GM21367 (cell line): ENCODE measurements around the gene SGTB.
A peak's percentile ranks its signal among the peaks of the same experiment; 100 is the strongest.

Source experiments
- ATAC-seq: cut with Tn5 transposase; IDR thresholded peaks from one replicate; pipeline ENCODE4 v1.9.1; 2021; ENCODE audit not compliant: unreplicated experiment

Gene SGTB, protein sequence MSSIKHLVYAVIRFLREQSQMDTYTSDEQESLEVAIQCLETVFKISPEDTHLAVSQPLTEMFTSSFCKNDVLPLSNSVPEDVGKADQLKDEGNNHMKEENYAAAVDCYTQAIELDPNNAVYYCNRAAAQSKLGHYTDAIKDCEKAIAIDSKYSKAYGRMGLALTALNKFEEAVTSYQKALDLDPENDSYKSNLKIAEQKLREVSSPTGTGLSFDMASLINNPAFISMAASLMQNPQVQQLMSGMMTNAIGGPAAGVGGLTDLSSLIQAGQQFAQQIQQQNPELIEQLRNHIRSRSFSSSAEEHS

DNA sequence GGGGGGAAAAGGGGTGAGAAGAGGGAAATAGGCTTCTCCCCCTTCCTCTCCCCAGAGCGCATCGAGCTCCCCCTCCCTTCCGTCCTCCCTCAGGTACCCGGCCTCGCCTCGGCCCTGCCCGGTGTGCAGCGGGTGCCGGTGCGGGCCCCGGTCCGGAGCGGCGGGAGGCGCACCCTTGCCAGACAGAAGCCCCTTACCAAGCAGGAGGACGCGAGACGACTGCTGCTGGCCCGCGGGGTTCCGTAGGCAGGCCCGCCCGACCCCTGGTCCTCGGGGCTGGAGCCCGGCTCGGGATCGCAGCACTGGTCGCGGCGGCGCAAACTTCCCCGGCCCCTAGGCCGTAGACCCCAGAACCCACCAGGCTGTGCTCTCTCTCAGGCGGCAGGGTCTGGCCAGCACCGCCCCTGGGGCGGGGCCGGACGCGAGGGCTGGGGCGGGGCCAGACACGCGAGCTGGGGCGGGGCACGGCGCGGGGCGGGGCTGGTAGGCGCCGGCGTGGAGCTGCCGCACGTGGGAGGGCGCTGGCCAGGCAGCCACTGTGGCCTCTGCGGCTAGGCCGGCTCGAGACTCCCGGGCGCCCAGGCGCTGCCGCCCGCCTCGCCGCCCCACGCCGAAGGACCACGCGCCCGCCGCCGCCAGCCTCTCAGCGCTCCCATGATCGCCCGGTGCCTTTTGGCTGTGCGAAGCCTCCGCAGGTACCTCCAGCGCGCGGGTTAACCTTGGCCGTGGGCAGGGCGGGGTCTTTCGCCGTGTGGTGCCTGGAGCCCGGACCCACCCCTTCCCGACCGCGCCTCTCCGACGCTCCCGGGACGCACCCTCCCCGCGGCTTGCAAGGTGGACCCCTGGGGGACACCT is at the start of gene SGTB, which contains the start of gene NLN:
SGTB (minus strand) TSS at position 390 of the 855 bp plus-strand sequence. CDS start 1,302 bp downstream, outside the sequence.
NLN (plus strand) TSS at position 486 of the 855 bp plus-strand sequence; CDS start at position 655, 169 bp downstream.
- ATAC-seq = peak; percentile 78

DNA sequence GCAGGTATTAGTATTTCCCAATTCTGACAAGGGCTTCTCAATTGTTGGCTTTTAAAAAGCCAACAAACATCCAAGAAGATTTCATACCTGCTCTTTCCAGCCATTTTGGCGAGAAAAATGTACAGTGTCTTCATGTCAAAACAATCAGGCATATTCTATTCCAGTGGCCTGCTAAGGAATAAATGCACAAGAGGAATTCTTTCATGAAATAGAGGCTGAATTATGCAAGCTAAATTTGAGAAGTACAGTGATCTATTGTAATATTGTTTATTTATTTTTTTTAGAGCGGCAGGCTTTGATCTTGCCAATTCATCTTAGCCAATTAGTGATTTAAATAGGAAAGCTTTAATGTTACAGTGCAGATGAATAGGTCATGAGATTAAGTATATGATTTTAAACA is 49.4 kb upstream of the SGTB start:
- ATAC-seq = no peak

DNA sequence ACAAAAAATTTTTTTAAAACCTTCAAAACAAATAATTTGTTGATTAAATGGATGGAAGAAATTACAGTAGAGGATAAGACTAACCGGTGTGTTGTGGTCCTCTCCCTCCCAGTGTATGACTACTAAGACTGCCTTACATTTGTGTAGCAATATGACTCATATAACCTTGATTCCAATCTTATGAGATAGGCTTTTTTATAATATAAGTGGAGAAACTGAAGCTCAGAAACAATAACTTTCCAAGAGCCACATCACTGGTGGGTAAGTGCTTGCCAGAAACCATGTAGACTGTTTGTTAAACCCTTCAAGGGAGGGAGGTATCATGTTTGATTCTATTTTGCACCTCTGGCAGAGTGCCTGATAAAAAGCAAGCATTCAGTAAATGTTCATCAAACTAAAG is 47.6 kb upstream of the SGTB start:
- no peak for ATAC-seq

DNA sequence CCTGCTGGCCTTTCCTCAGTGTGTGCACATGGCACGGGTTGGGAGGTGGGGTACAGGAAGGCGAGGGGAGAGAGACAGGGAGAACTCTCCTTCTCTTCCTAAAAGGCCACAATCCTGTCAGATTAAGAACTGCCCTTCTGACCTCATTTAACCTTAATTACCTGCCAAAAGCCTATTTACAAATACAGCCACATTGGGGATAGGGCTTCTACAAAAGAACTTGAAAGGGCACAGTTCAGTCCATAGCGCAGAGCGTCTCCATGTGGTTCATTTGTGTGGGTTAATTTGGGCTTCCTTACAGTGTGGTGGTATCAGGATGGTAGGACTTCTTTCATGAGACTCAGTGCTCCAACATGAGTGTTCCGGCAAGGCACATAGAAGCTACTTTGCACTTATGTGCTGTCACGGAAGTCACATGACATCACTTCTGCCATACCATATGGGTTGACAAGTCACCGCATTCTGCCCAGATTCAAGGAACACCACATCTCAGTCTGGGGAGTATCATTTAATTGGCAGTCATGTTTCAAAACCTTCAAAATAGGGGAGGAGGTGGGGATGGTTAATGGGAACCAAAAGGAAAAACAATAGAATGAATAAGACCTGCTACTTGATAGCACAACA is 46.9 kb upstream of the SGTB start:
- no peak for ATAC-seq

DNA sequence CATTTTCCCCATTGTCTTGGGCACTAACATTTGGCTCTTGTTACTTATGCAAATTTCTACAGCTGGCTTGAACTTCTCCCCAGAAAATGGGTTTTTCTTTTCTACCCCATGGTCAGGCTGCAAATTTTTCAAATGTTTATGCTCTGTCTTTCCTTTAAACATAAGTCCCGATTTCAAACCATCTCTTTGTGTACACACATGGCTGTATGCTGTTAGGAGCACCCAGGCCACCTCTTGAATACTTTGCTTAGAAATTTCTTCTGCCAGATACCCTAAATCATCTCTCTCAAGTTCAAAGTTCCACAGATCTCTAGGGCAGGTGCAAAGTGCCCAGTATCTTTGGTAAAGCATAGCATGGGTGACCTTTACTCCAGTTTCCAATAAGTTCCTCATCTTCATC is 45.7 kb upstream of the SGTB start:
- no peak for ATAC-seq

DNA sequence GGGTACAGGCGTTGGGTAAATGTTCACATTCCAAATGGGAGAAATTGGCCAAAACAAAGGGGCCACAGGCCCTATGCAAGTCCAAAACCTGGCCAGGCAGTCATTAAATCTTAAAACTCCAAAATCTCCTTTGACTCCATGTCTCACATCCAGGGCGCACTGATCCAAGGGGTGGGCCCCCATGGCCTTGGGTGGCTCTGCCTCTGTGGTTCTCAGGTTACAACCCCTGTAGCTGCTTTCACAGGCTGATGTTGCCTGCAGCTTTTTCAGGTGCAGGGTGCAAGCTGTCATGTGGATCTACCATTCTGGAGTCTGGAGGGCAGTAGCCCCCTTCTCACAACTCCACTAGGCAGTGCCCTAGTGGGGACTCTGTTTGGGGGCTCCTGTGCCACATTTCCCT is 44.9 kb upstream of the SGTB start:
- ATAC-seq = no peak

DNA sequence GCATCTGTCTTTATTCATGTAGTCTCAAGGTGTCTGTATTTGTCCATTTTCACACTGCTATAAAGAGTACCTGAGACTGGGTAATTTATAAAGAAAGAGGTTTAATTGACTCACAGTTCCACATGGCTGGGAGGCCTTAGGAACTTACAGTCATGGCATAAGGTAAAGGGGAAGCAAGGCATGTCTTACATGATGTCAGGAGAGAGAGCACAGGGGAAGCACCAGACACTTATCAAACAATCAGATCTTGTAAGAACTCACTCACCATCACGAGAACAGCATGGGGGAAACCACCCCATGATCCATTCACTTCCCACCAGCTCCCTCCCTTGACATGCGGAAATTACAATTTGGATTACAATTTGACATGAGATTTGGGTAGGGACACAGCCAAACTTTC is 44.3 kb upstream of the SGTB start:
- no peak for ATAC-seq

DNA sequence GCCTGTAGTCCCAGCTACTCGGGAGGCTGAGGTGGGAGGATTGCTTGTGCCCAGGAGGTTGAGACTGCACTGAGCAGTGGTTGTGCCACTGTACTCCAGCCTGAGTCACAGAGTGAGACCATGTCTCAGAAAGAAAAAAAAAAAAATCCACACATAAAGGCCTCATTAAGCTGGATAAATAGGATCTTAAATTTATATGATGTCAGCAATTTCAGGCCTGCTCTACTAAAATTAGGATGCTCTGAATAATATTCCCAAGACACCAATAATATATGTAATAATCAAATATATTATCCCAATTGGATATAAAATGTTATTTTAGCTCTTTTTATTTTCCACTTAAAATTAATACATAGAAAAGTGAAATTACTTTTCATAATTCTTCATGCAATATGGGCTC is 43.7 kb upstream of the SGTB start:
- ATAC-seq = no peak

DNA sequence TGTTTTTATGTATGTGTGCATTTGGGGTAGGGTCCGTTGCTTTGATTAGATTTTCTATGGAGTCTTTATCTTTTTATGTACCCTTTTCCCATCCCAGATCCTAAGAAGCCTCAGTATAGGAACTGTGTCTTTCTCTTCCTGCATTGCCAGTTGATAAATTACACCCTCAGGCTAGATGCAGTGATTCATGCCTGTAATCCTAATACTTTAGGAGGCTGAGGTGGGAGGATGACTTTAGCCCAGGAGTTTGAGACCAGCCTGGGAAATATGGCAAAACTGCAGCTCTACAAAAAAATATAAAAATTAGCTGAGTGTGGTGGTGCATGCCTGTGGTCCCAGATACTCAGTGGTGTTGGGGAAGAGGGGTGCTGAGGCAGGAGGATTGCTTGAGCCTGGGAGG is 40.3 kb upstream of the SGTB start:
- no peak for ATAC-seq

DNA sequence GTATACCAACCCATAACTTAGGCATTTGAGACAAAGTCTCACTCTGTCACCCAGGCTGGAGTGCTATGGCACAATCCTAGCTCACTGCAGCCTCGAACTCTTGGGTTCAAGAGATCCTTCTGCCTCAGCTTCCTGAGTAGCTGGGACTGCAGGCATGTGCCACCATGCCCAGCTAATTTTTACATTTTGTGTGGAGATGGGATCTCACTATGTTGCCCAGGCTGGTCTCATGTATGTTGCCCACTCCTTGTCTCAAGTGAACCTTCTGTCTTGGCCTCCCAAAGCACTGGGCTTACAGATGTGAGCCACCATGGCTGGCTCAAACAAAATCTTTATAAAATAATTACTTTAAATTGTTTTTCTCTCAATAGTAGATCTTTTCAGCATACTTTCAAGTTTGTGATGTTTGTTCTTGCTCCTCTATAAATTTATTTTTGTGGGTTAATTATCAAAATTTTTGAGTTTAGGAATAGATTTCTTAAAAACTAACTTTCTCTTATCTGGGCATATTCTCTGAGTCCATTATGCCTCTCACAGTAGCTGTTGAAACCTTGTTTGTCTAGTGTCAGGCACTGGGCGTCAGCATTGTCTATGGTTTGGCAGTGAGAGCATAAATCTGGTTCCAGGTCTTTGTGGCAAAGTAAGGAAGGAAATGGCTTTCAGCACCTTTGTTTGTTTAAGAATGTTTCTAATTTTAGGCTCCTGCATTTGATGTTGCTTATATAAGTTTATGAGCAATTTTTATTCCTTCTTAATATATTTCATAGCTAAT is 38.8 kb upstream of the SGTB start:
- ATAC-seq = peak; percentile 57

DNA sequence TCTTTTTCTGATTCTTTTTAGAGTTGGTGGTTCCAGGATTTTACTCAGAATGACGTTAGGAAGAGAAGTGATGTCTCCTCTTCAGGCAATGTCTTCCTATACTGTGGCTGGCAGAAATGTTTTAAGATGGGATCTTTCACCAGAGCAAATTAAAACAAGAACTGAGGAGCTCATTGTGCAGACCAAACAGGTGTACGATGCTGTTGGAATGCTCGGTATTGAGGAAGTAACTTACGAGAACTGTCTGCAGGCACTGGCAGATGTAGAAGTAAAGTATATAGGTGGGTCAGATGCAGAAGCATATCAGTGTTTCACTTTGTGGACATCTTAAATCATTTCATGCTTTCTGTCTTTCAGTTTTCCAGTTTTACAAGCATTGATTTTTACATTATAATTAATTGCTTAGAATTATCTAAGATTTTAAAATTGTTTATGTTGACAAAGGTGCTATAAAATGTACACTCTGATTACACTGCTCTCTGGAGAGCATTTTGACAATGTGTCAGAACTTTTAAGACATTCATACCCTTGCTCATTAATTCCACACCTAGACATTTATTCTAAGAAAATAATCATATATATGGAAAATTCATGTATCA is 36.7 kb upstream of the SGTB start:
- ATAC-seq = no peak

DNA sequence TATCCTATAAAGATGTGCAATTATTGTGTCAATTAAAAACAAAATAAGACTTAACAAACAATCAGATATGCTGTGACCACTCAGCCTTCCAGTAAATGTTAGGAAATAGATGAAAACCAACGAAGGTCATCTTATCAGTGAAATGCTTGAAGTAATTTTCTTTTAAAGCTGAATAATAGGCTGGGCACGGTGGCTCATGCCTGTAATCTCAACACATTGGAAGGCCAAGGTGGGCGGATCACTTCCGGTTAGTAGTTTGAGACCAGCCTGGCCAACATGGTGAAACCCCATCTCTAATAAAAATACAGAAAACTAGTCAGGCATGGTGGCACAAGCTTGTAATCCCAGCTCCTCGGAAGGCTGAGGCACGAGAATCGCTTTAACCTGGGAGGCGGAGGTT is 31.3 kb upstream of the SGTB start:
- ATAC-seq = no peak

DNA sequence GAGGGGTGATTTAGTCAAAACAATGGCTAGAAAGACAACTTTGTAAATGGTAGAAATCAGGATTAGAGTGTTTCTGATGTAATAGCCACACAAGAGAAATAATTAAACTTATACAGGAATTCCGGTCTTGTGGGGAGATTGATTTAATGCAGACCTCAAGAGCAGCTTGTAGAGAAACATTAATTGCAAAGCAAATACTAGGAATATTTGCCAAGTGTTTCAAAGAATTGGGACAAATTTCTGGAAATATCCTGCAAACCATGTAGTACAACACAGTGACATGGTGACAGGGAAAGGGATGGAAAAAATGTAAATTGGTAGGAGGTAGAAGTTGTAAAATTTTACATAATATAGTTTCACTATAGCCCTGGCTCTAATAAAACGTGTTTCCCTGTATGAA is 29.0 kb upstream of the SGTB start:
- ATAC-seq = no peak

DNA sequence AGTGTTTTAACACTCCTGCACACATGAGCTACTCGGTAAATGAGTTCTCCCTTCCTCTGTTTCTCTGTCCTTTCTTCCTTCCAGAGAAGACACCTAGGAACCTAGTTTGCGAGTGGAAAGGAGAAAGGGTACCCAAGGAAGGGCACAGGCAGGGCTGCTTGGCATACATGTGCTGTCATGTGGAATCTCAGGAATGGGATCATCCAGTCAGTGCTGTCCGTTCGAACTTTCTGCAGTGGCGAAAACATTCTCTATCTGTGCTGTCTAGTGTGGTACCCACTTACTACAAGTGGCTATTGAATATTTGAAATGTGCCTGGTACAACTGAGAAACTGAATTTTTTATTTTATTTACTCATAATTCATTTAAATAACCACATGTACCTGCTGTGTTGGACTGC is 28.0 kb upstream of the SGTB start:
- ATAC-seq = no peak

DNA sequence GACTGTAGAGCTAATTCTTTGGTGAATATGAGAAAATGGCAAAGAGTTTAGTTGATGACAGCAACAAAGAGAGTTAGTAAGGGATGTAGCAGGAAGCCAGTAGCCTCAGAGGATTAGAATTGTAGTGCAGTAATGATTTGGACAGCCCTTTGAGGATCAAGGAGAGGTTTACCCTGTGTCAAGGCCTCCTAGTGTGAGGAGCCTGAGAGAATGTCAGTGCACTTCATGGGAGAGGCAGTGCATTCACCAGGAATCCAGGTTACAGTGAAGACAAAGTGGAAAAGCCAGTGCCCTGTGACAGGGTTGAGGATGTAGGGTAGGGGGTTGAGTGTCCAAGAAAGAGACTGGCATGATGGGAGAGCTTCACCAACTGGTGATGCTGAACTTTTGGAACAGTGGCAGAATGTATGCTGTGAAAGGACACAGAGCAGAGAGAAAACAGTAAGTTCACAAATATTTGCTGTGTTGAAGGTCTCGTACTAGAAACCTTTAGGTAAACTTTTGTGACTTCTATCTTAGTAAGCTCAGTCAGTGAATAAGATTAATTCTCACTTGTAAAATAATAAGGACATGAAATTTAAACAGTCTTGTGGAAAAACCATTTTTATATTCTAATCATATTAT is 27.4 kb upstream of the SGTB start:
- ATAC-seq = no peak

DNA sequence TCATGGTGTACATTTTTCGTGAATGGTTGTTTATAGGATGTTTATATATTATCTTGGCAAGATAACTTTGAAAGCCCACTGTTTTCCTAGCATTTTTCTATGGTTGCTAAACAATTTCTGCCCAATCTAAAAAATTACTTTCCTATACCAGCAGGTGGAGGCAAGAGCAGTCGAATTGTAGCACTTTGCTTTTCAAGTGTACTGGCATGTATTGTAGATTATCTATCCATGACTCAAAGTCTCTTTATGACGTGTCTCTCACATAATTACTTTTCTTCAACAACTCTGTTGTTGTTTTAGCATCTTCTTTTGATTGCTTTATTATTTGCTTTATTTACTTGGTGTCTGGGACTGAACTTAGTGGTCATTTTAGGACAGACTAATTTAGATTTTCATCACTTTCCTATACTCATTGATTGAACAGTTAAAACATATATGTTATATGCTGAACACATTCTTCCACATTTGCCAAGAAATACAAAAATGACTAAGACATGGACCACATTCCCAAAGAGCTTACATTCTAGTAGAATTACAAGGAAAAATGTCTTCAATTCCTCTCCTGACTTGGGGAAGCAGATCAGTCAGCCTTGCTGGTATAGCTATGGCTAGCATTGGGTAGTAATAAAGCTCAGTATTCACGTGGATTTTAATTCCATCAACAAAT is 20.8 kb upstream of the SGTB start:
- peak; percentile 78 for ATAC-seq

DNA sequence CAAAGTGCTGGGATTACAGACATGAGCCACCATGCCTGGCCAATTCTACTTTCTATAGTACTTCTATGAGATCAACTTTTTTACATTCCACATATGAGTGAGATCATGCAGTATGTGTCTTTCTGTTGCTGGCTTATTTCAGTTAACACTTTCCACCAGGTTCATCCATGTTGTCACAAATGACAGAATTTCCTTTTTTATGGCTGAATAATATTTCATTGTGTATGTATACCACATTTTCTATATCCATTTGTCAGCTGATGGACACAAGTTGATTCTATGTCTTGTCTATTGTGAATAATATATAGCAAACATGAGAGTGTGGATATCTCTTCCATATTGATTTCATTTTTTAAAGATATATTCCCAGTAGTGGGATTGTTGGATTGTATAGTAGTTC is 17.3 kb upstream of the SGTB start:
- no peak for ATAC-seq

DNA sequence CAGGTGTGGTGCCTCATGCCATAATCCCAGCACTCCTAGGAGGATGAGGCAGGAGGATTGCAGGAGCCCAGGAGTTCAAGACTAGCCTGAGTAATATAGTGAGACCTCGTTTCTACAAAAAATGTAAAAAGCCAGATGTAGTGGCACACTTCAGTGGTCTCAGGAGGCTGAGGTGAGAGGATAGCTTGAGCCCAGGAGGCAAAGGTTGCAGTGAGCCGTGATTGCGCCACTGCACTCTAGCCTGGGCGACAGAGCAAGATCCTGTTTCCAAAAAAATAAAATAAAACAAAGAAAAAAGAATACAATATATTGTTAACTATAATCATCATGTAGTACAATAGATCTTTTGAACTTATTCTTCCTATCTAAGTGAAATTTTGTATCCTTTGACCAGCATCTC is 16.4 kb upstream of the SGTB start:
- ATAC-seq = no peak

DNA sequence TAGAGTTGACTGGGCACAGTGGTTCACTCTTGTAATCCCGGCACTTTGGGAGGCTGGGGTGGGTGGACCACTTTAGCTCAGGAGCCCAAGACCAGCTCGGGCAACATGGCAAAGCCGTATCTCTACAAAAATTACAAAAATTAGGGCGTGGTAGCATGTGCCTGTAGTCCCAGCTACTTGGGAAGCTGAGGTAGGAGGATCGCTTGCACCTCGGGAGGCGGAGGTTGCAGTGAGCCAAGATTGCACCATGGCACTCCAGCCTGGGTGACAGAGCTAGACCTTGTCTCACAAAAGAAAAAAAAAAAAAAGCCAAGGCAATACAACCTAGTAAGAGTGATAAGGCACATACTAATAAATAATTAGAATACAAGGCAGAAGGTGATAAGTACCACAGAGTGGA is 15.9 kb upstream of the SGTB start:
- no peak for ATAC-seq

DNA sequence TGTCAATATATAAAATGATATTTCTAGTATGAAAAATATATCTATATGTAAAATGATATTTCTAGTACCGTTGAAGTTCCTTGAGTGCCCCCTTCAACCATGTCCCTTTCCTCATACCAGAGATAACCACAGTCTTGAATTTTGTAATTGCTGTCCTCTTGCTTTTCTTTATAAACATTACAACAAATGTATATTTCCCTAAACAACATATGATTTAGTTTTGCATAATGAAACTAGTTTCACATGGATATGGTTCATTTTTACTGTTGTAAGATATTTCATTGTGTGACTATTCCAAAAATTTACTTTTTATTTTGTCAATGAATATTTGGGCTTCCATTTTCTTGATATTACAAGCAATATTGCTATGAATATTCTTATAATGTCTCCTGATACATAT is 14.1 kb upstream of the SGTB start:
- no peak for ATAC-seq
